K562 (cell line): ENCODE data around the gene MIB2. TPM values are rescaled to one million over a fixed set of nuclear protein-coding genes. Genes with fewer than 3 reads are reported as not detected.
A peak's percentile ranks its signal among the peaks of the same experiment; 100 is the strongest.

Source experiments
- CBX2 ChIP-seq: fragments of 200-600 bp; sonication (generic); IDR thresholded peaks from one replicate; pipeline ENCODE4 v1.6.1; 2012; ENCODE audit warnings: mild to moderate bottlenecking, low read length, inconsistent platforms; ENCODE audit not compliant: insufficient read depth, poor library complexity, severe bottlenecking
- ELF1 ChIP-seq: fragments of 200-800 bp; sonication (Bioruptor generic); IDR thresholded peaks from 2 replicates; pipeline ENCODE4 v1.6.1; 2016; ENCODE audit warnings: missing genetic modification characterization, missing compliant biosample characterization
- HDGF ChIP-seq: fragments of 450-650 bp; IDR thresholded peaks from 2 replicates; pipeline ENCODE4 v1.6.1; 2016
- LEF1 ChIP-seq: fragments of 450-650 bp; IDR thresholded peaks from 2 replicates; pipeline ENCODE4 v1.6.1; 2016; ENCODE audit warnings: mild to moderate bottlenecking
- MAFF ChIP-seq: IDR thresholded peaks from 2 replicates; pipeline ENCODE4 v1.6.1; 2012; ENCODE audit warnings: low read length, improper control_type of control experiment
- MTA2 ChIP-seq: fragments of 450-650 bp; IDR thresholded peaks from 2 replicates; pipeline ENCODE4 v1.6.1; 2016; ENCODE audit warnings: low read depth
- NCOA4 ChIP-seq: fragments of 450-650 bp; IDR thresholded peaks from 2 replicates; pipeline ENCODE4 v1.6.1; 2018; ENCODE audit warnings: mild to moderate bottlenecking; ENCODE audit not compliant: partially characterized antibody
- PHB2 ChIP-seq: fragments of 450-650 bp; IDR thresholded peaks from 2 replicates; pipeline ENCODE4 v1.6.1; 2017; ENCODE audit warnings: low read depth
- POLR2AphosphoS2 ChIP-seq: IDR thresholded peaks from 2 replicates; pipeline ENCODE4 v1.6.1; 2012; ENCODE audit warnings: low read length, improper control_type of control experiment
- RFX5 ChIP-seq: IDR thresholded peaks from 2 replicates; pipeline ENCODE4 v1.6.1; 2011; ENCODE audit warnings: low read depth, mild to moderate bottlenecking, improper control_type of control experiment, low read length
- SAP30 ChIP-seq: fragments of 200-600 bp; sonication (generic); IDR thresholded peaks from 2 replicates; pipeline ENCODE4 v1.6.1; 2012; ENCODE audit warnings: borderline replicate concordance, low read depth, mild to moderate bottlenecking, moderate library complexity, low read length, control low read depth, inconsistent platforms; ENCODE audit not compliant: insufficient read depth, poor library complexity, severe bottlenecking
- SMARCA4 ChIP-seq: fragments of 450-650 bp; IDR thresholded peaks from 2 replicates; pipeline ENCODE4 v1.6.1; 2016
- SOX6 ChIP-seq: fragments of 450-650 bp; IDR thresholded peaks from 2 replicates; pipeline ENCODE4 v1.6.1; 2014; ENCODE audit warnings: mild to moderate bottlenecking
- SREBF2 ChIP-seq: sonication (generic); formaldehyde crosslinking; IDR thresholded peaks from 2 replicates; pipeline ENCODE4 v1.4.0; 2020; ENCODE audit warnings: mild to moderate bottlenecking, missing genetic modification reagents
- STAT5B ChIP-seq: fragments of 250-450 bp; sonication (Bioruptor Pico); IDR thresholded peaks from 2 replicates; pipeline ENCODE4 v1.8.0; 2021; ENCODE audit warnings: mild to moderate bottlenecking, inconsistent platforms
- SUPT5H ChIP-seq: fragments of 450-650 bp; IDR thresholded peaks from 2 replicates; pipeline ENCODE4 v1.6.1; 2016
- ZNF384 ChIP-seq: IDR thresholded peaks from 2 replicates; pipeline ENCODE4 v1.6.1; 2012; ENCODE audit warnings: low read depth, low read length, improper control_type of control experiment
- ZNF408 ChIP-seq: fragments of 250-450 bp; sonication (Bioruptor Pico); IDR thresholded peaks from 2 replicates; pipeline ENCODE4 v1.4.0; 2020; ENCODE audit warnings: low read depth, mild to moderate bottlenecking, moderate library complexity
- polyA plus RNA-seq, 8 experiments: library from polyadenylated mRNA; depleted of rRNA in 4 of 8; stranded (reverse) in 5 of 8; unstranded in 3 of 8; fragments of >200 nt; fragmentation: Nextera tagmentation in 2 of 8; fragmentation: Illumina TruSeq in 1 of 8; extraction: Ambion mirVana in 2 of 8; extraction: Trizol in 1 of 8; gene quantifications; 2 replicates each; pipeline versions ENCODE4 v1.2.1 to v1.2.3, GENCODE V29; 2011 to 2014; ENCODE audit warnings: inconsistent platforms in 1 of 8, missing spikeins in 1 of 8
- total RNA-seq, 7 experiments: library from RNA; depleted of rRNA in 6 of 7; stranded (reverse); fragments of >200 nt in 6 of 7; fragmentation: Illumina TruSeq in 2 of 7; extraction: Trizol in 2 of 7; gene quantifications; 2 replicates each; pipeline versions ENCODE4 v1.2.1 to v1.2.3, GENCODE V29; 2011 to 2021; ENCODE audit warnings: low replicate concordance in 1 of 7
- TF ChIP-seq, protein P1 (sequence below): fragments of 450-650 bp; formaldehyde crosslinking; IDR thresholded peaks from 2 replicates; pipeline ENCODE4 v1.4.0; 2020; ENCODE audit warnings: mild to moderate bottlenecking
- TF ChIP-seq, protein P2 (sequence below): sonication (generic); formaldehyde crosslinking; IDR thresholded peaks from 2 replicates; pipeline ENCODE4 v1.8.1; 2023; ENCODE audit warnings: mild to moderate bottlenecking, missing genetic modification reagents
- TF ChIP-seq, protein P3 (sequence below), 2 experiments: IDR thresholded peaks; 2 replicates each; pipeline ENCODE4 v1.6.1; 2012; ENCODE audit warnings: improper control_type of control experiment in 2 of 2, low read depth in 2 of 2, low read length in 2 of 2, borderline replicate concordance in 1 of 2
- TF ChIP-seq, protein P4 (sequence below): IDR thresholded peaks from 2 replicates; pipeline ENCODE4 v1.6.1; 2014; ENCODE audit warnings: antibody characterized with exemption

The MIB2 gene
- total and polyA plus RNA-seq, 9 of the 15 experiments (the other 6 are each of a cell fraction or from before 2014, with no cell fraction given) = 0.04 to 17.0 (median 4.9) TPM; not detected in 1

DNA sequence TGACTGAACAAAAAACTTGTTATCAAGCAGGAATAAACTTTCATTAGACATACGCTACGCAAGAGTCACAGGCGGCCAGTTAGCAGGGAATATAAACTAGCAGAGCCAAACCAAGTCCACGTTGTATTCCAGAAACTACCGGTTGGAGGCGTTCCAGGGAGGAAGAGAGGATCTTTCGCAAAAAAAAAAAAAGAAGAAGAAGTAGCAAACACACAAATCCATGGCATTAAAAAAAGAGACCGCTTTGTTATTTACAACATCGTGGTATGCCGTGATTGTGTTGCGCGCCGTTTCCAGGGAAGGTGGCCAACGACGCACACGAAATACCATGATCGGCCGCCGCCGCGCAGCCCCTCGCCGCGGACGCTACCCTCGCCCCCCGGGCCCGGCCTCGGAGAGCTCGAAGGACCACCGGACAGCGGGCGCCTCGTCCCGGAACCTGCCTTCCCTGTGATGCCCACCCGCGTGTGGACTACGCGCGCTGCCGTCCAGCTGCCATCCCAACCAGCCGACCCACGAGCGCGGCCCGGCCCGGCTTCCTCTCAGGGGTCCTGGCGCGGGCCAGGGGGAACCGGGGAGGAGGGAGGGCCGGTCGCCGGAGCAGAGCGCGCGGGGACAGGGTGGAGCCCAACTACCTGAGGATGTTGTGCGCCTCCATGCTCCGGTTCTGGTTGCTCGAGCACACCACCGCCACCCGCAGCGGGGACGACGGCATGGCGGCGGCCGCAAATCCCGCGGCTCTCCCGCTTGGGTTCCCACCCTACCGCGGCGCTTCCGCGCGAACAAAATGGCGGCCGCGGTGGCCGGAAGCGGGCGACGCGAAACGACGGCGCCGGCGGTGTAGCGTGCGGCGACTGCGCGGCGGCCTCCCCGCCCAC, 41.2 kb upstream of the MIB2 start (continued):
- peak; percentile 87 for TF ChIP-seq SAP30
- TF ChIP-seq STAT5B (CRISPR knock-in tag) = no peak
- no peak for TF ChIP-seq SOX6
- no peak for TF ChIP-seq SREBF2 (CRISPR knock-in tag)
- TF ChIP-seq, protein P1, sequence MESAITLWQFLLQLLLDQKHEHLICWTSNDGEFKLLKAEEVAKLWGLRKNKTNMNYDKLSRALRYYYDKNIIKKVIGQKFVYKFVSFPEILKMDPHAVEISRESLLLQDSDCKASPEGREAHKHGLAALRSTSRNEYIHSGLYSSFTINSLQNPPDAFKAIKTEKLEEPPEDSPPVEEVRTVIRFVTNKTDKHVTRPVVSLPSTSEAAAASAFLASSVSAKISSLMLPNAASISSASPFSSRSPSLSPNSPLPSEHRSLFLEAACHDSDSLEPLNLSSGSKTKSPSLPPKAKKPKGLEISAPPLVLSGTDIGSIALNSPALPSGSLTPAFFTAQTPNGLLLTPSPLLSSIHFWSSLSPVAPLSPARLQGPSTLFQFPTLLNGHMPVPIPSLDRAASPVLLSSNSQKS (CRISPR knock-in tag) = no peak
- TF ChIP-seq SUPT5H = no peak; the same call in none of the 2 replicates
- no peak for TF ChIP-seq SMARCA4
- no peak for TF ChIP-seq RFX5
- TF ChIP-seq, protein P2, sequence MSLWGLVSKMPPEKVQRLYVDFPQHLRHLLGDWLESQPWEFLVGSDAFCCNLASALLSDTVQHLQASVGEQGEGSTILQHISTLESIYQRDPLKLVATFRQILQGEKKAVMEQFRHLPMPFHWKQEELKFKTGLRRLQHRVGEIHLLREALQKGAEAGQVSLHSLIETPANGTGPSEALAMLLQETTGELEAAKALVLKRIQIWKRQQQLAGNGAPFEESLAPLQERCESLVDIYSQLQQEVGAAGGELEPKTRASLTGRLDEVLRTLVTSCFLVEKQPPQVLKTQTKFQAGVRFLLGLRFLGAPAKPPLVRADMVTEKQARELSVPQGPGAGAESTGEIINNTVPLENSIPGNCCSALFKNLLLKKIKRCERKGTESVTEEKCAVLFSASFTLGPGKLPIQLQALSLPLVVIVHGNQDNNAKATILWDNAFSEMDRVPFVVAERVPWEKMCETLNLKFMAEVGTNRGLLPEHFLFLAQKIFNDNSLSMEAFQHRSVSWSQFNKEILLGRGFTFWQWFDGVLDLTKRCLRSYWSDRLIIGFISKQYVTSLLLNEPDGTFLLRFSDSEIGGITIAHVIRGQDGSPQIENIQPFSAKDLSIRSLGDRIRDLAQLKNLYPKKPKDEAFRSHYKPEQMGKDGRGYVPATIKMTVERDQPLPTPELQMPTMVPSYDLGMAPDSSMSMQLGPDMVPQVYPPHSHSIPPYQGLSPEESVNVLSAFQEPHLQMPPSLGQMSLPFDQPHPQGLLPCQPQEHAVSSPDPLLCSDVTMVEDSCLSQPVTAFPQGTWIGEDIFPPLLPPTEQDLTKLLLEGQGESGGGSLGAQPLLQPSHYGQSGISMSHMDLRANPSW (CRISPR knock-in tag) = no peak
- TF ChIP-seq POLR2AphosphoS2 = no peak
- TF ChIP-seq MTA2 = no peak
- TF ChIP-seq ZNF384 = peak; percentile 95
- no peak for TF ChIP-seq CBX2
- no peak for TF ChIP-seq MAFF
- TF ChIP-seq LEF1 = no peak
- TF ChIP-seq NCOA4 = no peak
- TF ChIP-seq HDGF = no peak
- TF ChIP-seq, protein P3, sequence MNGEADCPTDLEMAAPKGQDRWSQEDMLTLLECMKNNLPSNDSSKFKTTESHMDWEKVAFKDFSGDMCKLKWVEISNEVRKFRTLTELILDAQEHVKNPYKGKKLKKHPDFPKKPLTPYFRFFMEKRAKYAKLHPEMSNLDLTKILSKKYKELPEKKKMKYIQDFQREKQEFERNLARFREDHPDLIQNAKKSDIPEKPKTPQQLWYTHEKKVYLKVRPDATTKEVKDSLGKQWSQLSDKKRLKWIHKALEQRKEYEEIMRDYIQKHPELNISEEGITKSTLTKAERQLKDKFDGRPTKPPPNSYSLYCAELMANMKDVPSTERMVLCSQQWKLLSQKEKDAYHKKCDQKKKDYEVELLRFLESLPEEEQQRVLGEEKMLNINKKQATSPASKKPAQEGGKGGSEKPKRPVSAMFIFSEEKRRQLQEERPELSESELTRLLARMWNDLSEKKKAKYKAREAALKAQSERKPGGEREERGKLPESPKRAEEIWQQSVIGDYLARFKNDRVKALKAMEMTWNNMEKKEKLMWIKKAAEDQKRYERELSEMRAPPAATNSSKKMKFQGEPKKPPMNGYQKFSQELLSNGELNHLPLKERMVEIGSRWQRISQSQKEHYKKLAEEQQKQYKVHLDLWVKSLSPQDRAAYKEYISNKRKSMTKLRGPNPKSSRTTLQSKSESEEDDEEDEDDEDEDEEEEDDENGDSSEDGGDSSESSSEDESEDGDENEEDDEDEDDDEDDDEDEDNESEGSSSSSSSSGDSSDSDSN (IDR thresholded peaks at IDR 0.05; ENCODE audit: borderline replicate concordance in 1 of 2, low read depth in 2 of 2, low read length in 2 of 2) = 0 out of 4 replicates have a peak, but pooled peaks of 1 of the 2 experiments have one; percentile 26
- peak; percentile 98 for TF ChIP-seq ELF1 (tag)
- TF ChIP-seq, protein P4, sequence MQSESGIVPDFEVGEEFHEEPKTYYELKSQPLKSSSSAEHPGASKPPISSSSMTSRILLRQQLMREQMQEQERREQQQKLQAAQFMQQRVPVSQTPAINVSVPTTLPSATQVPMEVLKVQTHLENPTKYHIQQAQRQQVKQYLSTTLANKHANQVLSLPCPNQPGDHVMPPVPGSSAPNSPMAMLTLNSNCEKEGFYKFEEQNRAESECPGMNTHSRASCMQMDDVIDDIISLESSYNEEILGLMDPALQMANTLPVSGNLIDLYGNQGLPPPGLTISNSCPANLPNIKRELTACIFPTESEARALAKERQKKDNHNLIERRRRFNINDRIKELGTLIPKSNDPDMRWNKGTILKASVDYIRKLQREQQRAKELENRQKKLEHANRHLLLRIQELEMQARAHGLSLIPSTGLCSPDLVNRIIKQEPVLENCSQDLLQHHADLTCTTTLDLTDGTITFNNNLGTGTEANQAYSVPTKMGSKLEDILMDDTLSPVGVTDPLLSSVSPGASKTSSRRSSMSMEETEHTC = no peak
- no peak for TF ChIP-seq PHB2
- no peak for TF ChIP-seq ZNF408 (CRISPR knock-in tag)
